ENCODE data around the gene ST8SIA5. TPM values are rescaled to one million over a fixed set of nuclear protein-coding genes. Genes with fewer than 3 reads are reported as not detected.

Gene ST8SIA5
- total and polyA plus RNA-seq, 2 donors (not counting 1 experiment from before 2014, with no cell fraction given): under 0.01 to 0.01 TPM

GRCh38 chr18:46759890-46760289 lies 3.0 kb upstream of the ST8SIA5 start:
- no peaks in the 10 kb centered on the region for H3K36me3 ChIP-seq (ENCODE audit: control insufficient read depth, insufficient read depth, low read length)
- no peak for TF ChIP-seq EZH2 (IDR thresholded peaks at IDR 0.05; ENCODE audit: low read length, missing control alignments)
- TF ChIP-seq CTCF (conservative IDR thresholded peaks at IDR 0.05 in 1 of 2, IDR thresholded peaks at IDR 0.05 in 1 of 2; ENCODE audit: low read depth in 1 of 2, low read length in 2 of 2): no peak
- H4K20me1 ChIP-seq (ENCODE audit: control insufficient read depth, extremely low read depth, insufficient read depth, low read length): no peaks in the 10 kb centered on the region
- H3K4me3 ChIP-seq (replicated peaks in 1 of 4; ENCODE audit: control extremely low read depth in 1 of 4, insufficient read depth in 1 of 4, low read depth in 3 of 4, low read length in 4 of 4): no peak overlapping the region
- no peak overlapping the region for H2AFZ ChIP-seq (ENCODE audit: low read length)
- H3K79me2 ChIP-seq (ENCODE audit: control insufficient read depth, insufficient read depth, low read length): no peaks in the 10 kb centered on the region
- no peak overlapping the region for H3K9ac ChIP-seq (ENCODE audit: insufficient read depth, low read length)
- no peak overlapping the region for H3K4me2 ChIP-seq (ENCODE audit: extremely low read depth, insufficient read depth, low read length)
- H3K9me3 ChIP-seq (ENCODE audit: control insufficient read depth, insufficient read depth, low read depth, low read length): no peaks in the 10 kb centered on the region
- no peak overlapping the region for H3K27ac ChIP-seq (ENCODE audit: insufficient read depth, low read length)
- no peak for DNase-seq (ENCODE audit: low read depth in 2 of 2)
- H3K27me3 ChIP-seq (ENCODE audit: control insufficient read depth, insufficient read depth, low read length): peaks cover 44% of the 10 kb centered on the region
- H3K4me1 ChIP-seq (ENCODE audit: control insufficient read depth, extremely low read depth, insufficient read depth, low read length): no peaks in the 10 kb centered on the region

- H3K27ac ChIP-seq (ENCODE audit: insufficient read depth, low read length): no peak overlapping the region
Measured at GRCh38 chr18:46756025-46756558, 761 bp downstream of the ST8SIA5 start.

More at GRCh38 chr18:46756025-46756558, 761 bp downstream of the ST8SIA5 start:
- H3K9me3 ChIP-seq (ENCODE audit: control insufficient read depth, insufficient read depth, low read depth, low read length): no peaks in the 10 kb centered on the region
- TF ChIP-seq CTCF (conservative IDR thresholded peaks at IDR 0.05 in 1 of 2, IDR thresholded peaks at IDR 0.05 in 1 of 2; ENCODE audit: low read depth in 1 of 2, low read length in 2 of 2) (no peak), EZH2 (IDR thresholded peaks at IDR 0.05; ENCODE audit: low read length, missing control alignments) (peak; percentile 91)
- peak overlapping the region in 1 of 4 experiments; percentile 44 for H3K4me3 ChIP-seq (replicated peaks in 1 of 4; ENCODE audit: control extremely low read depth in 1 of 4, insufficient read depth in 1 of 4, low read depth in 3 of 4, low read length in 4 of 4)
- no peak overlapping the region for H3K9ac ChIP-seq (ENCODE audit: insufficient read depth, low read length)
- H3K27me3 ChIP-seq (ENCODE audit: control insufficient read depth, insufficient read depth, low read length): peaks cover 54% of the 10 kb centered on the region
- DNase-seq (ENCODE audit: low read depth in 2 of 2): no peak
- H3K4me1 ChIP-seq (ENCODE audit: control insufficient read depth, extremely low read depth, insufficient read depth, low read length): no peaks in the 10 kb centered on the region
- no peak overlapping the region for H2AFZ ChIP-seq (ENCODE audit: low read length)
- H3K4me2 ChIP-seq (ENCODE audit: extremely low read depth, insufficient read depth, low read length): no peak overlapping the region
- H3K36me3 ChIP-seq (ENCODE audit: control insufficient read depth, insufficient read depth, low read length): no peaks in the 10 kb centered on the region
- no peaks in the 10 kb centered on the region for H3K79me2 ChIP-seq (ENCODE audit: control insufficient read depth, insufficient read depth, low read length)
- H4K20me1 ChIP-seq (ENCODE audit: control insufficient read depth, extremely low read depth, insufficient read depth, low read length): no peaks in the 10 kb centered on the region

All from fibroblast of lung (primary cell).